Raji (cell line): ENCODE data around the gene SDHAF2.

Source experiments
- POLR2A ChIP-seq: IDR thresholded peaks from 2 replicates; pipeline ENCODE4 v1.6.1; 2011; ENCODE audit warnings: low read depth, low read length, control low read depth; ENCODE audit not compliant: insufficient read depth

SDHAF2 gene

DNA sequence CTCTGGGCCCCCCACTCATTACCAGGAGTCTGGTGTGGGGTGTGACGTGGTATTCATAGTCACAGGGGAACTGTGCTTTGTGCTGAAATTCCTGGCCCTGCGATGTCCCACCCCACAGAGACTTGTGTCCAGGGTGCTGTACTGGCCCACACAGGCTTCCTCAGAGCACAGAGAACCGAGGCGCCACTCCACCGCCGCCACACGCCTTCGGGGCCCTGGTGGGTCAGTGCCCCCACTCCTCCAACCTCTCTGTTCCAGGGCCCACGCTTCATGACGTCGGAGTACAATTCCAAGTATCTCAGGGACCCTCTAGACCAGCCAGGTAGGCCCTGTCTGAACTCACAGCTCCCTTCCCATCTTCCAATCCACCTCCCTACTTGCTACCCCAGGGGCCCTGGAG lies 55.2 kb downstream of the SDHAF2 start:
- no peak for TF ChIP-seq POLR2A

DNA sequence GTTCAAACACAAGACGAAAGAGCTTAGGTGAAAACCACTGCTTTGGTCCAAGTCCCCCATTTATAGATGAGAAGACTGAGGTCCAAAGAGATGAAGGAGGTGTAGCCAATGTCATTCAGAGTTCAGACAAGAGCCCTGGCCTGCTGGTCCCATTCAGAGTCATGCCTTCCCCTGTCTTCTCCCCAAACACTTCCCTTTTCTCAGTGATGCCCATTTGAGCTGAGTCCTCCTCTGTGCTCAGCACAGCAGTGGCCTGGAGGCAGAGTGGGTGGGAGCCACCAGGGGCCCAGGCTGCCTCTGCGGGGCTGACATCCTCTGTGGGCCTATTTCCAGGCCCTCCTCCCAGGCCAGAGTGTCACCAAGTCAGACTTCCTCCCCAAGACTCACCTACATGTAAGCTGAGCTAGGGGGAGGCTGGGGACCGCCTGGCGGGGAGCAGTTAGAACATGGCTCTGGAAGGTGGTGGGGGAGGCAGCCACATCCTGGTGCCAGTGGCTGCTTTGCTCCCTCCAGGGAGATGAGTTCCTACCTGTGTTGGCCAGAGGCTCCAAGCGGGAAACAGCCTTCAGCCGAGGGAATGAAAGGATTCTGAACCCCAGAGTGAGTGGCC lies 56.2 kb downstream of the SDHAF2 start:
- TF ChIP-seq POLR2A, result no peak

DNA sequence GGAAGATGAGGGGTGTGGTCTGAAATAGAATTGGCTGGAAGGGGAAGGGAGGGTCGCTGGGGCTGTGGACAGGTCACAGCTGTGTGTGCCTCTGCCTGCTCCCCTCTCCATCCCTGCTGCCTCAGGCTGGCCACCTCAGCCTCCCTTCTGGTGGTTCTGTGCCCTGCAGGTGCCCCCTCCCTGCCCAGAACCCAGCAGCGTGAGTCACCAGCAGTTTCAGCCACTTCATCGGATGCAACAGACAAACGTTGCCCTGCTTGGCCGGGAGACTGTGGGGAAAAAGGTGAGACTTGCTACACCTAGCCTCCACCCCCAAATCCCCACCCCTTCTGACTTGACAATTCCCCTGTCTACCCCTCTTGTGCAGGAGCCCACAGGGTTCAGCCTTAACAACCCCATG lies 56.9 kb downstream of the SDHAF2 start:
- TF ChIP-seq POLR2A, result no peak

DNA sequence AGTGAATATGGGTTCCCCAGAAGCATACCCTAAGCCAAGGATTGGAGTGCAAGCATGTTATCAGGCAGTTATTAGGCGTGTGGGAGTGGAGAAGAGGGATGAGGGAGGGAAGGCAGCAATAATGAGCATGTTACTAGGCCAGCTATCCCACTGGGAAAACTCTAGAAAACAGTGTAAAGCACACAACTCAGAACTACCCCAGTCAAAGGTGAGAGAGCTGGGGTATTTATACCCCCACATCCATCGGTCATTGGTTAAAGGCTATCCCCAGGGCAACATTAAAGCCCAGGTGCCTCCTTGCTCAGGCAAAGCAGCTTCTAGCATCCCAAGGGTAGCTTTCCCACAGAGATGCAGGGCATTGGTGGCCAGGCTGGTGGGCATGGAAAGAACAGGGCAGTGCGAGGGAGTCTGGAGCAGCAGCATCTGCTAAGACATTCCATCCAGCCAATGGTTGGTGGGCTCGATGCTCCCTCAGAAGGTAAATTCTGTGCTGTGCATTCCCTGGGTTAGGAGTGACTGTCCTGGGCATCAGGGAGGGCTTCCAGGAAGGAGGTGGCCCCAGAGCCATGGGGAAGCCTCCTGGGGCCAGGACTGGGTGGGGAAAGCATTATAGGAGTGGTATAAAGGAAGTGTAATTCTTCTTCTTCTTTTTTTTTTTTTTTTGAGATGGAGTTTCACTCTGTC lies 57.6 kb downstream of the SDHAF2 start:
- TF ChIP-seq POLR2A, result no peak

DNA sequence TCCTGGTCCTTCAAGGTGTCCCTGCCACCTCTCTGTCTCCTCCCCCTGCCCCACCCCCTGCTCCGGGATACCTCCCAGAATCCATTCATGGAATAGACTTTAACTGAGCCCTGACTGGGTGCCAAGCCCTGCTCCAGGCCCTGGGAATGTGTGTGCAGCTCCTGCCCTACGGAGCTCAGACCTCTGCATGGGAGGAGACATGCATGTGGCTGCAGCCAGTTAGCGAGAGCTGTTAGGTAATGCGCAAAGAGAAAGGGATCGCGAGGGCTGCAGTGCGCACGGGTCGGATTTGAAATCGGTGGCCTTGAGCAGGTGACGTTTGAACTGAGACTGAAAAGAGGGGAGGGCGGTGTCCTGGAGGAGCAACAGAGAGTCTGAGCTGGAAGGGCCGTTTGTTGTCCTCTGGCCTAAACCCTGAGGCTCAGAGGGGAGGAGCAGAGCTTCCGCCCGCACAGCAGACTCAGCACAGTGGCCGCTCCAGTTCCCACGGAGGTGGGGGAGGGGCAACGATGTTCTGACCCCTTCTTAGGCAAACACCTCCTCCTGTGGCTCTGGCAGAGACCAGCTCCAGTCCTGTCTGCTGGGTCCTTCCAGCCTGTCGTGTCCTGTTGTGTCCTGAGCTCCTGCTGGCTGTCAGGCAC lies 58.8 kb downstream of the SDHAF2 start:
- TF ChIP-seq POLR2A, result no peak

DNA sequence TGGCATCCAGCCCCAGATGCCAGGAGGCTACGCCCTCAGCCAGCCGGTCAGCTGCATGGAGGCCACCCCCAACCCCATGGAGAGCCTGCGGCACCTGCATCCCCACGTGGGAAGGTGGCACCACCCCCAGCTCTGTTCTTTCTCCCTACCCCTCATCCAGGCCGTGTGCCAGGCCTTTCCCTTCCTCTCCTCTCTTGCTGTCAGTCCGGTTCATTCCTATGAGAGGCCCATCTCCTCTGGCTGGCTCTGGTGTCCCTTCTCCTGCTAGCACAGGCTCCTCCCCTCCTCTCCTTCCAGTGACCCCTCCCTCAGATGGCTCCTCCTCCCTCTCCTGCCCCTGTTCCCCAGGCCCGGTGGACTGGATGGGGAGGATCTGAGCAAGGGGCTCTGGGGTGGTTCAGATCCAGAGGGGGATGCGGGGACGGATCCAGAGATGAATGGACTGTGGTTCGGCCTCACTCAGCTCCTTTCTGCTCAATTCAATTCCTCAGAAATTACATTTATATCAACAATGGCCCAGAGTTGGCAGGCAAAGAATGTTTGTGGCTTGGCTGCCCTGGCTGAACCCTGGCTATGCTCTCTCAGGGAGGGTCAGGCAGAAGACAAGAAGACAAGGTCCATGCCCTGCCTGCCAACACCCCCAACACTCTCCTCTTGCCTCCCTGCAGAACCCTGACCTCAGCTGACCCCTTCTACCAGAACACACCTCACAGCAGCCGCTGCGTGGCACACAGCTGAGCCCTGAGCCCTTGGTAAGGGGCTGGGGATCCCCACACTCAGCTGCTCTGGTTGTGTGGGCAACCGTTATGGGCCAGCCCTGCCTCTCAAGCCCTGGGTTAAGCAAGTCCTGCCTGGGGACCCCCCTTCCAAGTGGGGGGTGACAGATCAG lies 60.2 kb downstream of the SDHAF2 start:
- TF ChIP-seq POLR2A, result no peak

DNA sequence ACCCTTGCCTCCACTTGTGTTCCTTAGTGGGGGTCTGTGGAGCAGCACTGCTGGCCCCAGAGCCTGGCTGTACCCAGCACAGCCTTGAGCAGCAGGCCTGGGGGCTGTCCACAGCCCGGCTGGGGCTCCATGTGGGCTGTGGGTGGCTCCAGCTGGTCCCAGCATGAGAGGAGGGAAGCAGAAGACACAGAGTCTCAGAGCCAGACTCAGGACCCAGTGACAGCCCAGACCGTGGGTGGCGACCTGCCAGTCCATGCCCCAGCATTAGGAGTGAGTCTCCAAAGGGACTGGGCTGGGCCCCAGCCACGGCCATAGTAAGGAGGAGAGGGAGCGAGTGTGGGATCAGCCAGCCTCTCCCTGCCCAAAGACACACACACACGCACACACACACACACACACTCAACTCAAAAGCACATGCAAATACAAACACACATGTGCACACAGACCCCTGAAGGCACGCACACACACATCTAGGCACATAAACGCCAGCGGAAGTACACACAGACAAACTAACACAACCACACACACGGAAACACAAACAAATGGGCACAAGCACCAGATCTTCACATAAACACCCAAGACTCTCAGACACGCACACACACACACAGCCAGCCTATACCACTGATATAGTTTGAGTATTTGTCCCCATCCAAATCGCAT lies 61.9 kb downstream of the SDHAF2 start:
- TF ChIP-seq POLR2A, result no peak

DNA sequence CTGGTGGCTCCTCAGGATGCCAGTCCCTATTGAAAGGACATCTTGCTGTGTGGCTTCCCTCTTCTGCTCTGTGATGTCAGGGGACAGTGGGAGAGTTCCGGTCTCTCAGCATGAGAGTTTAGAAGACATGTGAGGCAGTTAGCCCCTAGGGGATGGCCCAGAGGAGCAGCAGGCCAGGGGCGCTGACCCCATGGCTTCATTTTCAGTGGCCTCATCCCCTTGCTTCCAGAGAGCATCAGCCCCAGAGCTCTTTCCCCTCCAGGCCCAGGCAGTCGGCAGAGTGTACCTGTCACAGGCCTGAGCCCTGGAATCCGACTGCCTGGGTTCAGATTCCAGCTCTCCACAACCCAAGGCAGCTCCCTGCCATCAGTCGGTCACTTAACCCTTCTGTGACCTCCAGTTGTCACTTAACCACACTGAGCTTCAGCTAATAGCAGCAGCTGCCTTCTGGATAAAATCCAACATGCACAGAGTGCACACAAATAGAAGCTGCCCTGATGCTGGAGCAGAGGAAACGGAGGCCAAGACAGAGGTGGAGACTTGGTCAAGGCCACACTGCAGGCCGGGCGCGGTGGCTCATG lies 64.5 kb downstream of the SDHAF2 start:
- TF ChIP-seq POLR2A, result no peak

DNA sequence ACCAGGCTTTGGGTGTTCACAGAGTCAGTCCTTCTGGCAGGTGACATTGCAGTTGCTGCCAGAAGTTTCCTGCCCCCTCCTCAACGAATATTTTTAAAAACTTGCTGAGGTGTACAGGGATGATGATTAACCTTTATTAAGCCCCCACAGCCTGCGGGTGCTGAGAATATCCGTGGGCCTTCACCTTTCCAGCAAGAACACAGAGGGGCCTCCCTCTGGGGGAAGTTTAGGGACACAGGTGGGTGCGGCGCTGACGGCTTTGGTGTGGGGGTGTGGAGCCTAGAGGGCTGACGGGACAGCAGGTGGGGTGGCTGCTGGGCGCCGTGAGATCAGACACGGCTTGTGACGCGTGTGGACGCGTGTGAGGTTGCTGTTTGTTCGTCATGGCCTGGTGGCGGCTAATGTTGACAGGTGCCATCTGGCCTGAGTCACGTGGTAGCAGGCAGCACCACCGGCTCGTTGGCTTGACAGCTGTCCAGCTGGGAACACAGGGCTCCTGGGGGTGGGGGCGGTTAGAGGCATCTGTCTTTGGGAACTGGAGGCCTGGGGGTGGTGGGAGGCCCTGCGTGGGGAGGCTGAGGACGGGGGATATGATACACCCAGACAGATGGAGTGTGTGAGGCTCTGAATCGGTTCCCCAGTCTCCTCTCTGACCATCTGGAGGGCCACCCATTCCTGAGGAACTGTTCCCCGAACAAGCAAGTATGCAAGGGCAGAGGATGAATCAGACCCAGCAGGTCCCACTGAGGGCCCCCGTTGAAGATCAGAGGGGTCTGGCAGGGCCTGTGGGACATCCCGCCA lies 66.1 kb downstream of the SDHAF2 start:
- TF ChIP-seq POLR2A, result no peak
